ENCODE results near the gene USHBP1.

DNA sequence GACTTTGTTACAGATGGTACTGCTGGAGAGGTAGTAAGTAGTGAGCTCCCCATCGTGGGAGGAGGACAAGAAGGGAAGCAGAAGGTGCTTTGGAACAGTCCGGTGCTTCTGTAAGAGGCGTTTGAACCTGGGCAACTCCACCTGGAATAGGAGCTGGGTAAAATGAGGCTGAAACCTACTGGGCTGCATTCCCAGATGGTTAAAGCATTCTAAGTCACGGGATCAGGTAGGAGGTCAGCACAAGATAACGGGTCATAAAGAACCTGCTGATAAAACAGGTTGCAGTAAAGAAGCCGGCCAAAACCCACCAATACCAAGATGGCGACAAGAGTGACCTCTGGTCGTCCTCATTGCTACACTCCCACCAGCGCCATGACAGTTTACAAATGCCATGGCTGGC is 22.2 kb upstream of the USHBP1 start:
- no peak for TF ChIP-seq BHLHE40 (IDR thresholded peaks at IDR 0.05; ENCODE audit: borderline replicate concordance in 1 of 2, low read depth in 2 of 2, low read length in 1 of 2)
- TF ChIP-seq, protein P1, sequence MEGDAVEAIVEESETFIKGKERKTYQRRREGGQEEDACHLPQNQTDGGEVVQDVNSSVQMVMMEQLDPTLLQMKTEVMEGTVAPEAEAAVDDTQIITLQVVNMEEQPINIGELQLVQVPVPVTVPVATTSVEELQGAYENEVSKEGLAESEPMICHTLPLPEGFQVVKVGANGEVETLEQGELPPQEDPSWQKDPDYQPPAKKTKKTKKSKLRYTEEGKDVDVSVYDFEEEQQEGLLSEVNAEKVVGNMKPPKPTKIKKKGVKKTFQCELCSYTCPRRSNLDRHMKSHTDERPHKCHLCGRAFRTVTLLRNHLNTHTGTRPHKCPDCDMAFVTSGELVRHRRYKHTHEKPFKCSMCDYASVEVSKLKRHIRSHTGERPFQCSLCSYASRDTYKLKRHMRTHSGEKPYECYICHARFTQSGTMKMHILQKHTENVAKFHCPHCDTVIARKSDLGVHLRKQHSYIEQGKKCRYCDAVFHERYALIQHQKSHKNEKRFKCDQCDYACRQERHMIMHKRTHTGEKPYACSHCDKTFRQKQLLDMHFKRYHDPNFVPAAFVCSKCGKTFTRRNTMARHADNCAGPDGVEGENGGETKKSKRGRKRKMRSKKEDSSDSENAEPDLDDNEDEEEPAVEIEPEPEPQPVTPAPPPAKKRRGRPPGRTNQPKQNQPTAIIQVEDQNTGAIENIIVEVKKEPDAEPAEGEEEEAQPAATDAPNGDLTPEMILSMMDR (IDR thresholded peaks at IDR 0.05 in 2 of 3, conservative IDR thresholded peaks at IDR 0.05 in 1 of 3; ENCODE audit: control insufficient read depth in 2 of 3, extremely low read depth in 1 of 3, insufficient read depth in 1 of 3, low read depth in 3 of 3, low read length in 3 of 3): no peak
- TF ChIP-seq FOXM1 (IDR thresholded peaks at IDR 0.05; ENCODE audit: low read depth, low read length): no peak
- no peak for TF ChIP-seq YY1 (IDR thresholded peaks at IDR 0.05; ENCODE audit: low read depth, low read length)
- no peak for TF ChIP-seq POLR2A (IDR thresholded peaks at IDR 0.05; ENCODE audit: low read depth, low read length)
- no peak for TF ChIP-seq ZNF384 (IDR thresholded peaks at IDR 0.05; ENCODE audit: borderline replicate concordance, low read depth, low read length)
- no peak for TF ChIP-seq RCOR1 (conservative IDR thresholded peaks at IDR 0.05; ENCODE audit: low read depth, low read length)
- no peak for TF ChIP-seq CHD1 (IDR thresholded peaks at IDR 0.05; ENCODE audit: low read depth, low read length)
- TF ChIP-seq MYC (IDR thresholded peaks at IDR 0.05; ENCODE audit: insufficient read depth, insufficient read length, insufficient replicate concordance, low read length, severe bottlenecking): no peak
- no peak for TF ChIP-seq NR2F1 (conservative IDR thresholded peaks at IDR 0.05)
- TF ChIP-seq NR2C1 (IDR thresholded peaks at IDR 0.05): no peak
- TF ChIP-seq HCFC1 (IDR thresholded peaks at IDR 0.05; ENCODE audit: low read length): no peak
- no peak for TF ChIP-seq CHD2 (IDR thresholded peaks at IDR 0.05; ENCODE audit: borderline replicate concordance, low read depth, low read length)

Measured in GM12878 (cell line).